K562 (cell line): ENCODE measurements around the gene HAUS5. TPM values are rescaled to one million over a fixed set of nuclear protein-coding genes. Genes with fewer than 3 reads are reported as not detected.

Experiments used
- BRD4 ChIP-seq: fragments of 200-600 bp; sonication (generic); IDR thresholded peaks from 2 replicates; pipeline ENCODE4 v1.6.1; 2017; ENCODE audit warnings: inconsistent platforms
- CTCFL ChIP-seq: IDR thresholded peaks from 2 replicates; pipeline ENCODE4 v1.6.1; 2011; ENCODE audit warnings: borderline replicate concordance, low read depth, mild to moderate bottlenecking, moderate library complexity, low read length; ENCODE audit not compliant: insufficient read depth, poor library complexity, severe bottlenecking
- ETV1 ChIP-seq: fragments of 450-650 bp; conservative IDR thresholded peaks from 2 replicates; pipeline ENCODE4 v1.6.1; 2016; ENCODE audit warnings: missing genetic modification characterization, control low read depth, low read depth, missing compliant biosample characterization
- GABPB1 ChIP-seq: sonication (generic); formaldehyde crosslinking; IDR thresholded peaks from 2 replicates; pipeline ENCODE4 v1.8.0; 2022; ENCODE audit warnings: mild to moderate bottlenecking, missing genetic modification reagents
- KDM4B ChIP-seq, 2 experiments: fragments of 450-650 bp in 1 of 2; sonication (generic) in 1 of 2; IDR thresholded peaks; 2 replicates each; pipeline ENCODE4 v1.6.1; 2016 to 2017; ENCODE audit warnings: borderline replicate concordance in 2 of 2, antibody characterized with exemption in 1 of 2, low read depth in 1 of 2, mild to moderate bottlenecking in 1 of 2
- NFXL1 ChIP-seq: fragments of 450-650 bp; formaldehyde crosslinking; IDR thresholded peaks from 2 replicates; pipeline ENCODE4 v1.4.0; 2021; ENCODE audit warnings: mild to moderate bottlenecking
- TEAD2 ChIP-seq: fragments of 450-650 bp; IDR thresholded peaks from 2 replicates; pipeline ENCODE4 v1.6.1; 2016; ENCODE audit warnings: missing genetic modification characterization, control low read depth, missing compliant biosample characterization
- ZNF224 ChIP-seq: sonication (generic); formaldehyde crosslinking; IDR thresholded peaks from 2 replicates; pipeline ENCODE4 v1.8.0; 2022; ENCODE audit warnings: mild to moderate bottlenecking, missing genetic modification reagents
- ZNF263 ChIP-seq: sonication (generic); formaldehyde crosslinking; IDR thresholded peaks from 2 replicates; pipeline ENCODE4 v1.8.0; 2022; ENCODE audit warnings: mild to moderate bottlenecking, missing genetic modification reagents, borderline replicate concordance
- ZNF354B ChIP-seq: fragments of 250-450 bp; sonication (Bioruptor Pico); IDR thresholded peaks from 2 replicates; pipeline ENCODE4 v1.4.0; 2020
- polyA plus RNA-seq, 8 experiments: library from polyadenylated mRNA; depleted of rRNA in 4 of 8; stranded (reverse) in 5 of 8; unstranded in 3 of 8; fragments of >200 nt; fragmentation: Nextera tagmentation in 2 of 8; fragmentation: Illumina TruSeq in 1 of 8; extraction: Ambion mirVana in 2 of 8; extraction: Trizol in 1 of 8; gene quantifications; 2 replicates each; pipeline versions ENCODE4 v1.2.1 to v1.2.3, GENCODE V29; 2011 to 2014; ENCODE audit warnings: inconsistent platforms in 1 of 8, missing spikeins in 1 of 8
- total RNA-seq, 7 experiments: library from RNA; depleted of rRNA in 6 of 7; stranded (reverse); fragments of >200 nt in 6 of 7; fragmentation: Illumina TruSeq in 2 of 7; extraction: Trizol in 2 of 7; gene quantifications; 2 replicates each; pipeline versions ENCODE4 v1.2.1 to v1.2.3, GENCODE V29; 2011 to 2021; ENCODE audit warnings: low replicate concordance in 1 of 7
- TF ChIP-seq, protein P1 (sequence below): fragments of 450-650 bp; IDR thresholded peaks from 2 replicates; pipeline ENCODE4 v1.7.1; 2018; ENCODE audit warnings: mild to moderate bottlenecking, low read depth; ENCODE audit not compliant: partially characterized antibody
- TF ChIP-seq, protein P2 (sequence below): fragments of 200-800 bp; sonication (Bioruptor generic); IDR thresholded peaks from 2 replicates; pipeline ENCODE4 v1.6.1; 2017; ENCODE audit warnings: missing genetic modification characterization, missing compliant biosample characterization
- TF ChIP-seq, protein P3 (sequence below): sonication (generic); formaldehyde crosslinking; IDR thresholded peaks from 2 replicates; pipeline ENCODE4 v1.8.1; 2023; ENCODE audit warnings: mild to moderate bottlenecking, missing genetic modification reagents
- TF ChIP-seq, protein P4 (sequence below), 3 experiments: IDR thresholded peaks in 2 of 3; conservative IDR thresholded peaks in 1 of 3; 2 replicates each; pipeline ENCODE4 v1.5.1; 2011 to 2012; ENCODE audit warnings: low read length in 3 of 3, mild to moderate bottlenecking in 3 of 3, control low read depth in 2 of 3, improper control_type of control experiment in 1 of 3, inconsistent platforms in 1 of 3, low read depth in 1 of 3, mixed read lengths in 1 of 3, moderate library complexity in 1 of 3; ENCODE audit not compliant: insufficient read depth in 2 of 3

Gene HAUS5
- total and polyA plus RNA-seq, 9 of the 15 experiments (the other 6 are each of a cell fraction or from before 2014, with no cell fraction given): 3.5 to 41.3 (median 14.2) TPM

DNA sequence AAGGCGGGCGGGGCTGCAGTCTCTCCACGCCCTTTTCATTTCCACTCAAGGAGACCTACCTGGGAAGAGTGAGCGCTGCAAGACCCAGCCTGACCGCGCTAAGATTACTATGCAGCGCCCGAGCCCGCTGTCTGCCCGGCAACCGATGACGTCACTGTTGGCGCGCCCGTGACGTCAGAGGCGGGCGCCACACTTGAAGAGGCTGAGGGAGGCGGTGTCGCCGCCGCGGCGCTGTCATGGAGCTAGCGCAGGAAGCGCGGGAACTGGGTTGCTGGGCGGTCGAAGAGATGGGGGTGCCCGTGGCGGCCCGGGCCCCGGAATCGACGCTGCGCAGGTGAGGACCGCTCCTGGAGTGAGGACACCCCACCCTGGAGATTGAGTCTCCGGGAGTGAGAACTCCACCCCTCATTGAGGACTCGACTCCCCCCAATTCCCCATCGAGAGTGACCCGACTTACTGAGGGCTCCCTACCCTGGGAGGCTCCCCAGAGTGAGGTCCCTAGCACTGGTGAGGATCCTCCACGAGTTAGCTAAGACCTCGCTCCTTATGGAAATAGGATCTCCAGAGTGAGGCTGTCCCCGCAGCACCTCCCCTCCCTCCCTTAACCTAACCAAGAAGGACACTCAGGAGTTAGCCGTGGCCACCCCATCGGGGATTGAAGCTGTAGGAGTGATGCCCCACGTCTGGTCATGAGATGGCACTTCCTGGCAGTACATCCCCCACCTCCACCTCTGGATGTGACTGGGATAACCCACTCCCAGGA lies at the start of gene HAUS5 (continued):
- peak; percentile 24 for TF ChIP-seq CTCFL
- no peak for TF ChIP-seq ZNF354B (CRISPR knock-in tag)
- 0 out of 2 replicates have a peak, but pooled peaks have one; percentile 31 for TF ChIP-seq ZNF263
- peak; percentile 40; the same call in 1 of the 2 replicates for TF ChIP-seq ETV1 (tag)
- 0 out of 4 replicates have a peak, but pooled peaks of 1 of the 2 experiments have one; percentile 68 for TF ChIP-seq KDM4B (IDR thresholded peaks at IDR 0.05; ENCODE audit: borderline replicate concordance in 2 of 2, low read depth in 1 of 2)
- TF ChIP-seq BRD4: no peak
- TF ChIP-seq, protein P1, sequence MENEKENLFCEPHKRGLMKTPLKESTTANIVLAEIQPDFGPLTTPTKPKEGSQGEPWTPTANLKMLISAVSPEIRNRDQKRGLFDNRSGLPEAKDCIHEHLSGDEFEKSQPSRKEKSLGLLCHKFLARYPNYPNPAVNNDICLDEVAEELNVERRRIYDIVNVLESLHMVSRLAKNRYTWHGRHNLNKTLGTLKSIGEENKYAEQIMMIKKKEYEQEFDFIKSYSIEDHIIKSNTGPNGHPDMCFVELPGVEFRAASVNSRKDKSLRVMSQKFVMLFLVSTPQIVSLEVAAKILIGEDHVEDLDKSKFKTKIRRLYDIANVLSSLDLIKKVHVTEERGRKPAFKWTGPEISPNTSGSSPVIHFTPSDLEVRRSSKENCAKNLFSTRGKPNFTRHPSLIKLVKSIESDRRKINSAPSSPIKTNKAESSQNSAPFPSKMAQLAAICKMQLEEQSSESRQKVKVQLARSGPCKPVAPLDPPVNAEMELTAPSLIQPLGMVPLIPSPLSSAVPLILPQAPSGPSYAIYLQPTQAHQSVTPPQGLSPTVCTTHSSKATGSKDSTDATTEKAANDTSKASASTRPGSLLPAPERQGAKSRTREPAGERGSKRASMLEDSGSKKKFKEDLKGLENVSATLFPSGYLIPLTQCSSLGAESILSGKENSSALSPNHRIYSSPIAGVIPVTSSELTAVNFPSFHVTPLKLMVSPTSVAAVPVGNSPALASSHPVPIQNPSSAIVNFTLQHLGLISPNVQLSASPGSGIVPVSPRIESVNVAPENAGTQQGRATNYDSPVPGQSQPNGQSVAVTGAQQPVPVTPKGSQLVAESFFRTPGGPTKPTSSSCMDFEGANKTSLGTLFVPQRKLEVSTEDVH: peak; percentile 98
- TF ChIP-seq, protein P2, sequence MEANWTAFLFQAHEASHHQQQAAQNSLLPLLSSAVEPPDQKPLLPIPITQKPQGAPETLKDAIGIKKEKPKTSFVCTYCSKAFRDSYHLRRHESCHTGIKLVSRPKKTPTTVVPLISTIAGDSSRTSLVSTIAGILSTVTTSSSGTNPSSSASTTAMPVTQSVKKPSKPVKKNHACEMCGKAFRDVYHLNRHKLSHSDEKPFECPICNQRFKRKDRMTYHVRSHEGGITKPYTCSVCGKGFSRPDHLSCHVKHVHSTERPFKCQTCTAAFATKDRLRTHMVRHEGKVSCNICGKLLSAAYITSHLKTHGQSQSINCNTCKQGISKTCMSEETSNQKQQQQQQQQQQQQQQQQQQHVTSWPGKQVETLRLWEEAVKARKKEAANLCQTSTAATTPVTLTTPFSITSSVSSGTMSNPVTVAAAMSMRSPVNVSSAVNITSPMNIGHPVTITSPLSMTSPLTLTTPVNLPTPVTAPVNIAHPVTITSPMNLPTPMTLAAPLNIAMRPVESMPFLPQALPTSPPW: peak; percentile 61
- TF ChIP-seq, protein P3, sequence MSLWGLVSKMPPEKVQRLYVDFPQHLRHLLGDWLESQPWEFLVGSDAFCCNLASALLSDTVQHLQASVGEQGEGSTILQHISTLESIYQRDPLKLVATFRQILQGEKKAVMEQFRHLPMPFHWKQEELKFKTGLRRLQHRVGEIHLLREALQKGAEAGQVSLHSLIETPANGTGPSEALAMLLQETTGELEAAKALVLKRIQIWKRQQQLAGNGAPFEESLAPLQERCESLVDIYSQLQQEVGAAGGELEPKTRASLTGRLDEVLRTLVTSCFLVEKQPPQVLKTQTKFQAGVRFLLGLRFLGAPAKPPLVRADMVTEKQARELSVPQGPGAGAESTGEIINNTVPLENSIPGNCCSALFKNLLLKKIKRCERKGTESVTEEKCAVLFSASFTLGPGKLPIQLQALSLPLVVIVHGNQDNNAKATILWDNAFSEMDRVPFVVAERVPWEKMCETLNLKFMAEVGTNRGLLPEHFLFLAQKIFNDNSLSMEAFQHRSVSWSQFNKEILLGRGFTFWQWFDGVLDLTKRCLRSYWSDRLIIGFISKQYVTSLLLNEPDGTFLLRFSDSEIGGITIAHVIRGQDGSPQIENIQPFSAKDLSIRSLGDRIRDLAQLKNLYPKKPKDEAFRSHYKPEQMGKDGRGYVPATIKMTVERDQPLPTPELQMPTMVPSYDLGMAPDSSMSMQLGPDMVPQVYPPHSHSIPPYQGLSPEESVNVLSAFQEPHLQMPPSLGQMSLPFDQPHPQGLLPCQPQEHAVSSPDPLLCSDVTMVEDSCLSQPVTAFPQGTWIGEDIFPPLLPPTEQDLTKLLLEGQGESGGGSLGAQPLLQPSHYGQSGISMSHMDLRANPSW (CRISPR knock-in tag): 0 out of 2 replicates have a peak, but pooled peaks have one; percentile 50
- no peak for TF ChIP-seq NFXL1 (CRISPR knock-in tag)
- no peak for TF ChIP-seq ZNF224 (CRISPR knock-in tag)
- TF ChIP-seq, protein P4, sequence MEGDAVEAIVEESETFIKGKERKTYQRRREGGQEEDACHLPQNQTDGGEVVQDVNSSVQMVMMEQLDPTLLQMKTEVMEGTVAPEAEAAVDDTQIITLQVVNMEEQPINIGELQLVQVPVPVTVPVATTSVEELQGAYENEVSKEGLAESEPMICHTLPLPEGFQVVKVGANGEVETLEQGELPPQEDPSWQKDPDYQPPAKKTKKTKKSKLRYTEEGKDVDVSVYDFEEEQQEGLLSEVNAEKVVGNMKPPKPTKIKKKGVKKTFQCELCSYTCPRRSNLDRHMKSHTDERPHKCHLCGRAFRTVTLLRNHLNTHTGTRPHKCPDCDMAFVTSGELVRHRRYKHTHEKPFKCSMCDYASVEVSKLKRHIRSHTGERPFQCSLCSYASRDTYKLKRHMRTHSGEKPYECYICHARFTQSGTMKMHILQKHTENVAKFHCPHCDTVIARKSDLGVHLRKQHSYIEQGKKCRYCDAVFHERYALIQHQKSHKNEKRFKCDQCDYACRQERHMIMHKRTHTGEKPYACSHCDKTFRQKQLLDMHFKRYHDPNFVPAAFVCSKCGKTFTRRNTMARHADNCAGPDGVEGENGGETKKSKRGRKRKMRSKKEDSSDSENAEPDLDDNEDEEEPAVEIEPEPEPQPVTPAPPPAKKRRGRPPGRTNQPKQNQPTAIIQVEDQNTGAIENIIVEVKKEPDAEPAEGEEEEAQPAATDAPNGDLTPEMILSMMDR (IDR thresholded peaks at IDR 0.05 in 2 of 3, conservative IDR thresholded peaks at IDR 0.05 in 1 of 3; ENCODE audit: insufficient read depth in 2 of 3, low read depth in 1 of 3, low read length in 3 of 3): peak in 2 of 3 experiments; percentile 14 to 25; a peak in 1 of 6 replicates
- TF ChIP-seq TEAD2: no peak
- peak; percentile 73; the same call in 1 of the 2 replicates for TF ChIP-seq GABPB1 (CRISPR knock-in tag)
